Activated CD8-positive, alpha-beta memory T cell treated with anti-CD3 and anti-CD28 coated beads, Interleukin-2, amount 50 U/mL, for 24 hours (primary cell): ENCODE data around the gene ZDHHC7.
"Not testable (repeated sequence)": the region's sequence is repeated elsewhere in the genome, so short reads cannot be mapped to it uniquely, and the experiment has no call there.

Experiments used
- DNase-seq: peaks from one replicate; pipeline ENCODE4 v3.0.0-alpha.2; 2020; ENCODE audit errors: extremely low read depth

ZDHHC7 gene

DNA sequence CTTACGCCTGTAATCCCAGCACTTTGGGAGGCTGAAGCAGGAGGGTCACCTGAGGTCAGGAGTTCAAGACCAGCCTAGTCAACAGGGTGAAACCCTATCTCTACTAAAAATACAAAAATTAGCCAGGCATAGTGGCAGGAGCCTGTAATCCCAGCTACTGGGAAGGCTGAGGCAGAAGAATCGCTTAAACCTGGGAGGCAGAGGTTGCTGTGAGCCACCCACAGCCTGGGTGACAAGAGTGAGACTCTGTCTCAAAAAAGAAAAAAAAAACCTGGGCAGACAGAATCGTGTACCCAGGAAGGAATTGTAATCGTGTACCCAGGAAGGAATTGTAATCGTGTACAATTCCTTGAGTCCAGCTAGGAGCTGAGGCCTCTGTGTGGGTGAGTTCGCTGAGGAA, 72.7 kb downstream of the ZDHHC7 start:
- DNase-seq: not testable (repeated sequence)

DNA sequence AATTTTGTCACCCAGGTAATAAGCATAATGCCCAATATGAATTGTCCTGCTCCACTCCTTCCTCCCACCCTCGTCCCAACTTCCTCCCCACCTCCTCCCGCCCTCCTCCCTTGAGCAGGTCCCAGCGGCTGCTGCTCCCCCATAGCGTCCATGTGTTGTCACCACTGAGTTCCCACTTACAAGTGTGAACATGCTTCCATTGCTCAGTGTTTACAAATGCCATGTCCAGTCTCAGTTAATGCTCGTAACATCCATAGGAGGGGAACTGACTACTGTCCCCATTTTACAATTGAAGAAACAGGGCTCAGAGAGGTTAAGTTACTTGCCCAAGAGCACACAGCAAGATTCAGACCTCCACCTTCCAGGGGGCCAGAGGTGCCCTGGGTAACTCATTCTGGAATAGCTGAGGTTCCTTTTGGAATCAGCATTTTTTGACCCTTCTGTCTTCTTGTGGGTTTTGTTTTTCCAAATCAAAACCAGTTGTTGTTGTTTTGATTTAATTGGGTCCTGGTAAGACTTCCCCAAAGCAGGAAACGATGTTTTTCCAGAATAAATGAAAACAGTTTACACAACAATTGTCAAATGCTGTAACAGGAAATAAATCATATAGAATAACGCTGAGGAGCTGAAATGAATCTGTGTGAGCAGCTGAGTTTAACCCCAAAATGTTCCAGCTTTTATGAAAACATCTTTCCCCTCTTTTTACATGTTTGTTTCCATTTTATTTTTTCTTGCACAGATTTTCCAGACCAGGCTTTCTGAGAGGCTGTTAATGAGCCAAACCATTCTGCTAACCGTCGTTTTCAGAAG, 73.9 kb downstream of the ZDHHC7 start:
- DNase-seq: no peak

DNA sequence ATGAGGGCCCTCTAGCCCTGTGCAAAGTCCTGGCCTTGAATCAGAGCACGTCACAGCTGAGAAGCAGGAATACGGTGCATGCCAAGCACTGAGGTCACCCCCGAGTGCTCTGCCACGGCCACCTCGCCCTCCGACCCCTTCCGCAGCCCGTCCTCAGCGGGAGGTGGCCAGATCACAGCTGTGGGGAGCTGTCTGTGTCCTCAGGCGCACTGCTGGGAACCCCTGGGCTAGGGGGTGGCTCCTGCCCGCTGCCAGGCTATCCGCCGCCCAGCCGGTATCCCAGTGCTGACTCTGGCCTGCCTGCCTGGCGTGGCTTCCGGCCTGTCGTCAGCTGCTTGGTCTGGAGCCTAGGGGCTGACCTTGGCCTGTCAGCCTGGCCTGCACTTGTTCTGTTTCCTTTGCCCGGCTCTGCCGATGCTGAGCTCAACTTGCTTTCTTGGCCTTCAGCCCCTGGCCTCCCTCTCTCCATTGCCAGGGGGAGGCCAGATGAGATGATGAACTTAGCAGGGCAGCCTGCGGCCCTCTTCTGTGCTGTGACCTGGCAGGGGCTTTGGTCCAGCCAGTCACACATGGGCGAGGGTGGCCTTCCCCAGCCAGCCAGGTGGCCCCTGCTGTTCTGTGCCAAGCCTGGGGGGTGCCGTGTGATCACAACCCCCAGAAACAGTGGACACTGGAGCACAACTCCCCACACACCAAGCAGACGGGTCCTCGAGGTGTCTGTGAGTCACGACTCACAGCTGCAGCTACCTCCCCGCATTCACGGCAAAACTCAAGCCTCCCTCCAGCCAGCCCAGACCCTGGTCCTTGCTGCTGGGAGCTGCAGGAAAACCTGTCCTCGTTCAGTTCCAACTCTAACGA, 77.3 kb downstream of the ZDHHC7 start:
- DNase-seq: no peak

DNA sequence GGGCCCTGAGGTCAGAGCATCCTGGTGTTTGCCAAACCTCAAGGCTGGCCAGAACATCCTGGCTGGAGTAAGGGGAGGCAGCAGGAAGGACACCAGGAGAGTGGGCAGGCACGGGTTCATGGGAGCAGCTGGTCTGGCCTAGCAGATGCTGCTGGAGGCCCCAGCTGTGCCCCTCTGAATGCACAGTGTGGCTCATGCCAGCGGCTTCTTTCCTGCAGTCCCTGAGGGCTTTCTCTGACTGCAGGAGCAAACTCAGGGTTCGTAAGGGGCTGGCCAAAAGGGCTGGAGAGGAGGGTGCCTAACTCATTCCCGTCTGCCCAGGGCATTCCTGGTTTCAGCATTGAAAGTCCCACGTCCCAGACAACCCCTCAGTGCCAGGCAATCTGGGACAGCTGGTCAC, 78.7 kb downstream of the ZDHHC7 start:
- no peak for DNase-seq

DNA sequence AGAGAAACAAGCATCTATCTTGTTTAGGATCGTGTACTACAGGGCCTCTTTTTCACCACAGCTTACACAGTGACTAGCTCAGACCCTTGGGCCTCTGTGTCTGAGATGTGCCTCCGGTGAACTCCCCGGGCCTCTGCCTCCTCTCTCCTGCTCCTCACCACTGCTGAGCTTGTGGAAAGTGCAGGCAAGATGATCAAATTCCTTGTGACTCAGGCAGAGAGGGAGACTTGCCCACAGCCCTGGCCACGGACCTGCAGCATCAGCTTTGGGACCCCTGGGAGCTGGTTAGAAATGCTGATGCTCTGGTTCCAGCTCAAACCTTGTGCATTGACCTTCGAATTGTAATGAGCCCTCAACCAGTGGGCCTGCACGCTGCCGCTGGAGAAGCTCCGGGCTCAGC, 79.8 kb downstream of the ZDHHC7 start:
- DNase-seq: no peak

DNA sequence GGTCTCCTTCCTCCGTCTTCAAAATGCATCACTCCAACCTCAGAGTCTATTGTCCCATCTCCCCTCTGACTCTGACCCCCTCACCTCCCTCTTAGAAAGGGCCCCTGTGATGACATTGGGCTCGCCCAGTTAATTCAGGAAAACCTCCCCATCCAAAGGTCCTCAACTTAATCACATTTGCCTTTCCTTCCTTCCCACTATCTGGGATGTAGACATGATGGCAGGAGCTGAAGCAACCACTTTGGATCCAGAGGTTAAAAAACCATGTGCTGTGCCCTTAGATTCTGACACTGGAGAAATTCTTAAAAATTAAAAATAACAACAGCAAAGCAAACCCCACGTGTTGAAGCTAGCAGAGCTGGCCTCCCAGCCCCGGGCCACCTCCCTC, 80.2 kb downstream of the ZDHHC7 start:
- DNase-seq: no peak

DNA sequence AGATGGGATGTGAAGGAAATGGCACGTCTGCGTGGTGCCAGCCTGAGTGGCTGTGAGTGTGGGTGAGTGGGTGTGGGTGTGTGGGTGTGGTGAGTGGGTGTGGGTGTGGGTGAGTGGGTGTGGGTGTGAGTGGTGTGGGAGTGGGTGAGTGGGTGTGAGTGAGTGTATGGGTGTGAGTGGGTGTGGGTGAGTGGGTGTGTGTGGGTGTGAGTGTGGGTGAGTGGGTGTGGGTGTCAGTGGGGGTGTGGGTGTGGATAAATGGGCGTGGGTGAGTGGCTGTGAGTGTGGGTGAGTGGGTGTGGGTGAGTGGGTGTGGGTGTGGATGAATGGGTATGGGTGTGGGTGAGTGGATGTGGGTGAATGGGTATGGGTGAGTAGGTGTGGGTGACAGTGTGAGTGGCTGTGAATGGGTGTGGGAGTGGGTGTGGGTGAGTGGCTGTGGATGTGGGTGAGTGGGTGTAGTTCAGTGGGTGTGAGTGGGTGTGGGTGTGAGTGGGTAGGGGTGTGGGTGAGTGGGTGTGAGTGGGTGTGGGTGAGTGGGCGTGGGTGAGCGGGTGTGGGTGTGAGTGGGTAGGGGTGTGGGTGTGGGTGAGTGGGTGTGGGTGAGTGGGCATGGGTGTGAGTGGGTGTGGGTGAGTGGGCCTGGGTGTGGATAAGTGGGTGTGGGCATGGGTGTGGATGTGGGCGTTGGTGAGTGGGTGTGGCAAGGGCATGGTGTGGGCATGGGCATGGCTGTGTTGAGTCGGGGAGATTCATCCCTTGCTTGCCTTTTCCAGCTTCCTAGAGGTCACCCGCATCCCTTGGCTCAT, 80.8 kb downstream of the ZDHHC7 start:
- DNase-seq: no peak

DNA sequence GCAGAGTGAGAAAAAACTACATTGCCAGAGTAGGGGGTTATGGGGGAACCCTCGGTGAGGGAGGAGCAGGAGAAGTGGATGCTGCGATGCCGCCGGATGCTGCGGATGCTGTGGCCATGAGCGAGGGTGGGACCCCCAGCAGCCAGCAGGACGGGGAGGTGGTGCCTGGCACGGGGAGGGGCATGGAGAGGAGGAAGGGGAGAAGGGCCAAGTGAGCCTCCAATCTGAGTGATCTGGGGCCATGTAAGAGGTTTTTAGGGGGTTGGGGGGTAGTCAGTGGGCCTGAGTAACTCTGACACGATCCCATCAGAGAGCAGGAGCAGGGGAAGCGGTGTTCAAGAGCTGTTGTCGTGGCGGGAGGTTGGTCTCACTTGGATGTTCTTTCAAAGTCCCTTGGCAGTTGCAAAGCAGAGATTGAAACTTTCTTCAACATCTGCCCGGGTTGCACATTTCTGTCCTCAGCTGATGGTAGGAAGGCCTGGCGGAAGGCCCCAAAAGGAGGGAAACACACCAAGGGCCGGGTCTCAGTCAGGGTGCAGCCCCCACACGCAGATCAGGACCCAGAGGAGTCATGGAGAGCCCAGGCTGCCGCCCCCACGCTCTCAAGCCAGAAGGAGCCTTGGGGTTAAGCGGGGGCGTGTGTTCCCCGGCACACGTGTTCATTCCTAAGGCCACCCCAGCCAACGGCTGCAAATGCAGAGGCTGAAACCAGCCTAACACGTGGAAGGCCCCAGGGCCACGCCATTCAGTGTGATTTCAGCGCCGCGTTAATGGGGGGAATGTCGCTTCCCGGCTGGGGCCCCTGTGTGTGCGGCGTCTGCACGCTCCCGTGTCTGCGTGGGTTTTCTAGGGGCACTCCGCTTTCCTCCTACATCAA, 81.7 kb downstream of the ZDHHC7 start:
- DNase-seq: no peak

DNA sequence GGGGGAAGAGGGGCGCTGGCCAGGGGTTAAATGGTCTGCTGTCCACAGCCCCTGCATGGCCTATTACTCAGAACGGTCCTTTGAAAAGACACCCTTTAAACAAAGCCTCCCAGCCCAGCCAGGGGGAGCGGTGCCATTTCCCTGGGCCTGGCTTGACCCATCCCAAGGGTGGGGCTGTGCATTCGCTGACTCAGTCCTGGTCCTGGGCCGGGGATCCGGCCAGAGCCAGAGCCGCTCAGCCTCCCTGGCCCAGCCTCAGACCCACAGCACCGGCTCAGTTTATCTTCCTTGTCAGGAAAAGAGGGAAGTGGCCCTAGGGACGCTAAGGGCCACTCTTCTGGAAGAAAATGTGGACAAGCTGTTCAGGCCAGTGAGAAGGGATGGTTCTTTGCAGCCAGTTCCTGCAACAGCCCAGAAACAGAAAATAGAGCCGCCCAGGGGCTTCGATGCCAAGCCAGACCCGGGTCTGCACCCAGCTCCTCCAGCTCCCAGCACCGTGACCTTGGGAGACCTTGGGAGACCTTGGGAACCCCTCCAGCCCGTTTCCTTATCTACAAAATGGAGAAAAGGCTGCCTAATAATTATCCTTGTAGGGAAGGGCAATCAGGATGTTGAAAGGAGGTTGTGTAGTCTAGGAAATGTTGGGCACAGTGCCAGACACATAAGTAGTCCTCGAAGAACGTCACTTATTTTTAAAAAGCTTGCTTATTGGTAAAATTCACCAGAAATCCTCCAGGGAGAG, 82.5 kb downstream of the ZDHHC7 start:
- DNase-seq: no peak

DNA sequence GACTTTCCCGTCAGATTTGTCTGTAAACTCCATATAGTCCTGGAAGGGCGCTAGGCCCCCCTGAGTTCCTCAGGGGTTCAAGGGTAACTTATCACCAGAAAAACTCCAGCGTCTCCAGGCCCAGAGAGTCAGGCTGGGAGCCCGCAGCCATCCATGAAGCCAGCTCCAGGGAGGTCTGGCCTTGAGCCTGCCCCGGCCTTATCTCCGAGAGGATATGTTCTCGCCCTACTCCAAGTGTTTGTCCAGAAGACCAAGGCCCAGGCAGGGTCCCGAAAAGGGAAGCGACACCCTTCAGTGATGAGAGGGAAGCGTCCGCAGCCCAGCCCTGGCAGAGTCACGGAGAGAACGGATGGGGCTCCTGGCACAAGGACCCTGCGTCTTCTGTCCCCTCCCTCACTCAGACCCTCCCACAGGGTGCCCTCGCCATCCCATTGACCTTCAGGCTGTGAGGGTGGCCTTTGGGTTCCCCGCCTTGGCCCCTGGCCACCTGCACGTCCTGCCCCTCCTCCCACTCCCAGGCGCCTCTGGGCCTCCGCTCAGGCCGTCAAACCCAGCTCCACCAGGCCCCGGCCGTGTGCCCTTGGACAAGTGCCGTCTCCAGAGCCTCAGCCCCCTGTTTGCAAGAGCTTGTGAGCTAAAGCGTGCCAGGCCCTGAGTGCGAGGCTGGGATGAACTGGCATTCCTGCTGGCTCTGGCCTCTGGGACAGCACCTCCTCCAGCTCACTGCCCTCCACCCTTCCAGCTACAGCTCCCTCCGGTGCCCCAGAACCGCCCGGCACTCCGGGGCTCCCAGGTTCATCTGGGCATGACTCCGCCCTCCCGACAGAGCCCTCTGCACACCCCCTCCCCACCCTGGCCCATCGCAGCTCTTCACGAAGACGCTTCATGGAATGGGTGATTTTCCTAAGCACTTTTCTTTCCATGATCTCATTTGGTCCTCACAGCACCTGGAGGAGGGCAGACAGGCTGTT, 83.4 kb downstream of the ZDHHC7 start:
- no peak for DNase-seq

DNA sequence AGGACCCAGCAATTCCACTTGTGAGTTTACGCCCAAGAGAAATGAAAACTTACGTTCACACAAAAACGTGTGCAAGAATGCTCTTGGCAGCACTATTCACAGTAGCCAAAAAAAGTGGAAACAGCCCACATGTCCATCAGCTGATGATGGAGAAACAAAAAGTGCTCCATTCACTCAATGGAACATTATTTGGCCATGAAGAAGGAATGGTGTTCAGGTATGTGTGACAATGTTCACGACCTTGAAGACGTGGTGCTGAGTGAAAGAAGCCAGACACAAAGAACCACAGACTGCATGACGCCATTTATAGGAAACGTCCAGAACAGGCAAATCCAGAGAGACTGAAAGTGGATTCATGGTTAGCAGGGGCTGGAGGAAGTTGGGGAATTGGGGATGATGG, 84.9 kb downstream of the ZDHHC7 start:
- no peak for DNase-seq

DNA sequence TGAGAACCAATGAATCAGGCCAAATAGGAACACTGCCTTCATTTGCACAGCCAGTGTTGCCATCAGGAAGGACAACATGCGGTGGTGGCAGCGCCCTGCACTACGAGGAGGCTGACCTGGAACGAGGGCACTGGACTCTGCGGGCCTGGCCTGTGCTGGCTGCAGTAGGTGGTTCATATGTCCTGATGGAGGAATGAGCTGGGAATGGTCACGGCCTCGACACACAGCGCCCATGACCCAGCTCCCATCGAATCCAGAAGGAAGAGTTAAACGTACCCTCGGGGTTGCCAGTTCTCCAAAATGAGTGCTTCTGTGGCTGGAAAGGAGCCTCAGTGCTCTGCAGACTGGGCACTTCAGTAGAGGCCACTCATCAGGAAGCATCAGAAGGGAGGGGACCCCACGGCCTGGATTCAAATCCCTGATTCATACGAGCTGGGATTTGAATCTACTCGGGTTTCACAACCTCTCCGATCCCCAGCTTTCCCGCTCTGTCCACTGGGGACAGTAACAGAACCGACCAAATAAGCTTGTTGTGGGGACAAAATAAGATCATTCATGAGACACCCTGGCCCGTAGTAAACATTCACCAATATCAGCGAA, 85.5 kb downstream of the ZDHHC7 start:
- no peak for DNase-seq

DNA sequence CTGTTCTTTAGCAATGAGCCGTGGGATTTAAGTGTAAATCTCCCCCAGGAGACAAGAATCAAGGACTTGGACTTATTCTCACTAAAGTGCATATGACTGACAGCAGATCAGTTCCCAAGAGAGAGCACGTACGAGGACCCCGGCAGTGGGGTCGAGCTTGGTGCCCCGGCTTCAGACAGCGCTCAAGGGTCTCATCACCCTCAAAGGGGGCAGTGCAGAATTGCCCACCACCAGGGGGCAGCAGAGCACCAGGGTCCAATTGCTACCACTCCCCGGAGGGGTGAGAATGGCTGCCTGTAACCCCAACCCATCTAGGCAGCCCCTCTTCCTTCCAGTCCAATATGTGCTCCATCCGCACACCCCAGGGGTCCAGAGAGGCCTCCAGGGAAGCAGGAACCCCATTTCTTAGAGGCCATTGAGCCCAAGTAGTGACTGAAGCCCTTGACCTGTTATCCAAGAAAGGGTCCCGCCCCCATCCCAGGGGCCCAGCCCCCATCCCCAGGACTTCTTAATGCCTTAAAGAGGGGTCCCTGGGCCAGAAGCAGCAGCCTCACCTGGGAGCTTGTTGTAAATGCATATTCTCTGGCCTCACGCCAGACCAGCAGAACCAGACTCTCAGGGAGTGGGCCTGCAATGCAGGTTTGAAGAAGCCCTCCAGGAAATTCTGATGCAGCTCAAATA, 86.1 kb downstream of the ZDHHC7 start:
- peak; percentile 37 for DNase-seq

DNA sequence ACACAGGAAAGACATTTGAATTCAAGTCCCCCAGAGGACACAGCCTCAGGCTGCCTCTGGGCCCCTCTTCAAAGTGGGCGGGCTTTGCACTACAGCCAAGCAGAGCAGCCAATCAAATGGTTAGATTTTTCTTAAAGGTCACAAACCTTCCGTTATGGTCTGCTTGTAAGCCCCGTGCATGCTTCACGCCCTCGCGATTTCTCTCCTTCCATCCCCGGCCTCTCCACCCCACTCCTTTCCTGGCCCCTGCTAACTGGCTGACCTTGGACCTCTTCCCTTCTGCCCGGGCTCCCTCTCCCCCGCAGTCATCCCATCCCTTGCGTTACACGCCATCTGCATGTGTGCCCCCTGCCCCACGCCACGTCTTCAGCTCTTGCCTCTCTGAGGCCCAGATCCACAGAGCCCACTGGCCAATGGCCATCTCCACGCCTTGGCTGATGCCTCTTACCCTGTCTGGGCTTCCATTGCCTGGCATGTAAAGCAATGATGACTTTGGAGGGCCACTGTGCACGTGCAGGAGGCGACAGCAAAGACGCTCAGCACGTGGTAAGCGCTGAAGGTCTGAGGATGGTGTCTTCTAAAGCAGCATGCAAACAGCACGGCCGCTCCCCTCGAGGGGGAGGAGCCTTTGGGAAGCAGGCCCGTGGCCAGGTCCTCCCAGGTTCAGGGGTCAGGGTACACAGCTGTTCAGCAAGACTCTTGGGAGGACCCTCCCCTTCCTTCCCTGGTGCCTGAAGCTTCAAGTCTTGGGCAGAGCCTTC, 86.8 kb downstream of the ZDHHC7 start:
- no peak for DNase-seq
